ELF-1 (cell line): ENCODE data around the gene MYMX.
"Not testable (repeated sequence)": the region's sequence is repeated elsewhere in the genome, so short reads cannot be mapped to it uniquely, and the experiment has no call there.

Source experiments
- DNase-seq: peaks from one replicate; pipeline ENCODE4 v3.0.0-alpha.2; 2016; ENCODE audit warnings: low read depth, low spot score

Gene MYMX

DNA sequence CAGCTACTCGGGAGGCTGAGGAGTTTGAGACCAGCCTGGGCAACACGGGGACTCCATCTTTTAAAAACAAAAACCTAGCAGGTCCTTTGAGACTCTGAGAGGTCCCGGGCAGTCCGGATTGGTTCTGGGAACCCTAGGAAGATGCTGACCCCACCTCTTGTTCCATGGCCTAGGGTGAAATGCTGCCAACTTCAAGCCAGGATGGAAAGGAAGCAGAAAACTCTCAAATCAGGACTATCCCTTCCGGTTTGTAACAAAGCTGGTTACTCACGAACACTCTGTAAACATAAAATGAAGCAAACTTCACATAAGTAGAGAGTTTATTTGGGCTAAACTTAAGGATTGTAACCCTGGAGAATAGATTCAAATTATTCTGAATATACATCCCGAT is 30.1 kb upstream of the MYMX start:
- no peak for DNase-seq

DNA sequence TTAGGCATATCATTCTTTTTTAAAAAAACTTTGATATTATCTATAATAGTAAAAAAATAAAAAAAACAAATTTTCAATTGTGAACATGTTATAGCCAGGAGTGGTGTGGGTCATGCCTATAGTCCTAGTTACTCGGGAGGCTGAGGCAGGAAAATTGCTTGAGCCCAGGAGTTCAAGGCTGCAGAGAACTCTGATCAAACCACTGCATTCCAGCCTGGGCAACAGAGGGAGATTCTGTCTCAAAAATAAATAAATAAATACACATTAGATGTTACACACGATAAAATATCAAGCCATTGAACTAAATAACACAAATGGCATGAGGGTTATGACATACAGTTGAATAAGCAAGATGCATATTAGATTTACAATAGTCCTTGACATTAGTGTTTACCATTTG is 27.9 kb upstream of the MYMX start:
- DNase-seq: no peak

DNA sequence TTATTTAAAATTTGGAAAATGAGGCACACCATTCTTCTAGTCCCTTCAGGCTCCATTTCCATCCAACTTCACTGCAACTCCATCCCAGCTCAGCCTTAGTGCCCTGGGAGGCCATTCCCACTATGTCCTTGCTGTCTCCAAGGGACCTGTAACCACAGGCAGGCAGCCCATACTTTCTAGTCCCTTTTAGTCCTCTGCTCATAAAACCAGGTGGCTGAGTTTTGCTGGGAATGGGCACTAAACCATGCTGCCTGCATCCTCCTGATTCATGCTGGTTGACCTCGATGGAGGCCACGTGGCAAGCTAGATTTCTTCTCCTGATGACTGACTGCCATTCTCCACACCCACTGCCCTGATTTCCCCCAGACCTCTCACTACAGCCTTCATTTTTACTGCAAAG is 27.5 kb upstream of the MYMX start:
- DNase-seq: no peak

DNA sequence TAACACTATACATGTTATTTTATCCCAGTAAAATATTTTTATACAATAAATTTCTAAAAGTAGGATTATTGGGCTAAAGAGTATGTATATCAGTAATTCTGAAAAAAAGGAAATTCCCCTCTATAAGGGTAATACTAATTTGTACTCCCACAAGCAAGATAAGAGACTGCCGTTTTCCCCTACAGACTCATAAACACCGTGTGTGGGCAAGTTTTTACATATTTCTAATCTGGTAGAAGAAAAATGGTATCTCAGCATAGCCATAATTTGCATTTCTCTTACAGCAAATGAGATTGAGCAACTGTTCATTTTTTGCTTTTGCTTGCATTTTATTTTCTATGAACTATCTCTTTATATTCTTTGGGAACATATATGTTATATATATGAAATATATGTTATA is 26.0 kb upstream of the MYMX start:
- no peak for DNase-seq

DNA sequence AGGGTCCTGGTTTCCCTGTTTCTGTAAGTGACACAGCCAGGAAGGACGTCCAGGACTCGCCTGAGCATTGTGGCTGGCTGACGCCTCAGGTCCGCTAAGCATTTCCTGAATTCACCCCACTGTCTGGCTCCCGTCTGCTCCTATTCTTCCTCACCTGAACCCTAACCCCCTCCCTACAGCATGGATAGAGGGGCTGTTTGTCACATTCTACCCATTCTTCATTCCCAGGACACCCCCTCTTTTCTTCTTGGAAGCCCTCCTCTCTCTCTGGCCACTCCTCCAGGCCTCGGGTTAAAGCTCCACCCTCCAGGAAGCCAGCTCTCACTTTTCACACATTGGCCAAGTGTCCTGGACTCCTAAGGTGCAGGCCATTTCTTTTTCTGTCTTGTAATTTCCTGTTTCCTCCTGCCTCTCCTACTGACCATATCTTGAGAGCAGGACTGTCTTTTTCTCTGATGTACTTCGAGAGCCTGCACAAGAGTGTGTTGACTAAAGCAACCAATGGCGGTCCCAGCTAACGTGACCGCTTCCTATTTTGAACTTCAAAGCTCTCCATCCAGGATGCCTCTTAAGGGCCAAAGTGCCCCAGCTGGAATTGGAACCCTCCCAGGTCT is 24.2 kb upstream of the MYMX start:
- peak; percentile 24 for DNase-seq

DNA sequence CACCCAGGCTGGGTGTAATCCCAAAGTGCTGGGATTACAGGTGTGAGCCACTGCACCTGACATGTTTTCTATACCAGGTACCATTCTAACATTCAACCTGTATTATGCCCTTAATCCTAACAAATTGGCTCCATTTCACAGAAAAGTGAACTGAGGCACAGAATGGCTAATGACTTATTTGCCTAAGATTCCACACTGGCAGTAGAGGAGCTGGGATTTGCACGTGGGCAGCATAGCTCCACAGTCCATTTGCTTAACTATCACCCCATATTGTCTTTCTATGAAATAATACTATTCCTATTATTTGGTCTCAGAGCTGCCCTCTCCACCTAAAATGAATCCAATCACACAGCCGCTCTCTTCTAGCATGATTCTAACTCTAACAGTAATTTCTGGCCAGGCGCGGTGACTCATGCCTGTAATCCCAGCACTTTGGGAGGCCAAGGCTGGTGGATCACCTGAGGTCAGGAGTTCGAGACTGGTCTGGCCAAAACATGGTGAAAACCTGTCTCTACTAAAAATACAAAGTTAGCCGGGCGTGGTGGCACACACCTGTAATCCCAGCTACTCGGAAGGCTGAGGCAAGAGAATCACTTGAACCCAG is 23.3 kb upstream of the MYMX start:
- no peak for DNase-seq

DNA sequence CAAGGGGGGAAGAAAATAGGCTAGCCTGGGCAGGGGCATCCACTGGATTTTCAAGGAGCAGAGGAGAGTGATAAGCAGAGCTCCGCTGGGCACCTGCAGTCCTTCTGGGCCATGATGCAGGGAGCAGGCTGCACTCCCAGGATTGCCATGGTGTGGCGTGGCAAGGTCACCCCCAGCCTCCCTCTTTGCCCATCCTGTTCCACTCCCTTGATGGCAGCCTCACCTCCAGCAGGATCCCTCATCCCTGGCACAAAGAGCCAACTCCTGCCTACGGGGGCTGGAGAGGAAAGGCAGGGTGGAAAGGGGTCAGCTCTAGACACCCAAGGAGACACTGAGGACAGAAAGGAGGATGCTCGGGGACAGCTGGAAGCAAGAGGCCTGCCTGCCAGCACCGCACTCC is 22.4 kb upstream of the MYMX start:
- DNase-seq: no peak

DNA sequence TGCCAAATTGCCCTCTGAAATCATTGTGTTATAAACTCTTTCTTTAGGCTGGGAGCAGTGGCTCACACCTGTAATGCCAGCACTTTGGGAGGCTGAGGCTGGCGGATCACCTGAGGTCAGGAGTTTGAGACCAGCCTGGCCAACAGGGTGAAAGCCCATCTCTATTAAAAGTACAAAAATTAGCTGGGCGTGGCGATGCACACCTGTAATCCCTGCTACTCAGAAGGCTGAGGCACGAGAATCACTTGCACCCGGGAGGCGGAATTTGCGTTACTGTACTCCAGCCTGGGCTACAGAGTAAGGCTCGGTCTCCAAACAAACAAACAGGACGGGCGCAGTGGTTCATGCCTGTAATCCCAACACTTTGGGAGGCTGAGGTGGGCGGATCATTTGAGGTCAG is 20.4 kb upstream of the MYMX start:
- DNase-seq: not testable (repeated sequence)

DNA sequence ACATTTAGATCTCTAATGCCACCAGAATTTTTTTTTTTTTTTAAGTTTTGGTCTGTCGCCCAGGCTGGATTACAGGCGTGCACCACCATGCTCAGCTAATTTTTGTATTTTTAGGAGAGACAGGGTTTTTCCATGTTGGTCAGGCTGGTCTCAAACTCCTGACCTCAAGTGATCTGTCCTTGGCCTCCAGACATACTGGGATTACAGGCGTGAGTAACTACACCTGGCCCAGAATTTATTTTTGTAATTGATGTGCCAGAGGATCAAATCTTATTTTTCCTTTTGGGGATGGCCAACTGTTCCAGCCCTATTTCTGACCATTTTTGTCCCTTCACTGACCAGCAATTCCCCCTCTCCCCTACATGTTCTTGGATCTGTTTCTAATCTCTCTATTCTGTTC is 18.0 kb upstream of the MYMX start:
- no peak for DNase-seq

DNA sequence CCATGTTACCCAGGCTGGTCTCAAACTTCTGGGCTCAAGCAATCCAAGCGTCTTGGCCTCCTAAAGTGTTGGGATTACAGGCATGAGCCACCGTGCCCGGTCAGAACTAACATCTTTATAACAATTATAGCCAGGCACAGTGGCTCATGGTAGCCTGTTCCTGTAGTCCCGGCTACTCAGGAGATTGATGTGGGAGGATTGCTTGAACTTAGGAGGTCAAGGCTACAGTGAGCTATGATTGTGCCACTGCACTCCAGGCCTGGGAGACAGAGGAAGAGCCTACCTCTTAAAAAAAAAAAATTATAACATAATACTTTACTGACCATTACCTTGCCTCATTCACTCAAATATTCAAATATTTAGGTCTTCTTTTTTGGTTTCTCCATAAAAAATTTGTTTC is 16.8 kb upstream of the MYMX start:
- DNase-seq: no peak

DNA sequence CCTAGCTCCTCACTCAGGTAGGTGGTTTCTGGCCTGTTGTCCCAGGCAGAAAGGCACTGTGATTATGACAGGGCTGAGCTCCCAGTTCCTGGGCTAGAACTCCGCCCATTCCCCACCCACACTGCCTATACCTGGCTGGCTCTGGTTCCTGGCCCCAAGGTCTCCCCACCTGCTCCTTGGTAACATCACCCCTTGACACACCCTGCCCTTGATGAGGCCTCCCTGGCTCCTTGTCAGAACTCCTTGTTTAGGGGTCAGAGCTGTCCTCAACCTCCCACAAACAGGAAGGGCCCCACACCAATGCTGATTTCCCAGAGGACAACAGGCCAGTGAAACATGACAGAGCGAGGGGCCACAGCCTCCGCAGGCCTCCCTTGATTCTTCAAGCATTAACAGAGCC is 15.5 kb upstream of the MYMX start:
- no peak for DNase-seq

DNA sequence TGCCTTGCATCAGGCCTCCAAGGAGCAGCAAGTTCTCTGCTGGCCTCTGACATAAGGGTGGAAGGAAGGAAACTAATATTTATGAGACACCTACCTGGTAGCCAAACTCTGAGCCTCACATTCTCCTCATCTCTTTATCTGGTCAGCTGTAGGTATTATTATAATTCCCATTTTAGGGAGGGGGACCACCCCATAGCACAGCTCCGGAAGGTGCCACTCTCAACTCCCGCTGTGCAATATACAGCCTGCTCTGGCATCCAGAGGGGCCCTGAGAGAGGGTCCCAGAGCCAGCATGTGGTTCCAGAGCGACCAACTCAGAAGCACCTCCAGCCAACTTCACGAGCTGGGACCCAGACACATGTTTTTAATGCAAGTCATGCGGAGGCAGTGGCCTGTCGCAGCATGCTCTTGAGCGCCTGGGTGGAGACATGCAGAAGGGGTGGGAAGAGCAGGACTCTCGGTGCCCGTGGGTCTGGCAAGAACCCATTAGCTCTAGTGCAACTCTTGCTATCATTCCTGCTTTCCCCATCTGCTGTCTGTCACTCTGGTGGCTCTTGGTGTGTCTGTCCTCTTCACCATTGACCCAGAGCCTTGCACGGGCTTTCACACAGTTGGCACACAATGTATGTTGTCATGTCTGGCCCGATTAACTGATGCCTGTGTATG is 15.0 kb upstream of the MYMX start:
- DNase-seq: peak; percentile 19

DNA sequence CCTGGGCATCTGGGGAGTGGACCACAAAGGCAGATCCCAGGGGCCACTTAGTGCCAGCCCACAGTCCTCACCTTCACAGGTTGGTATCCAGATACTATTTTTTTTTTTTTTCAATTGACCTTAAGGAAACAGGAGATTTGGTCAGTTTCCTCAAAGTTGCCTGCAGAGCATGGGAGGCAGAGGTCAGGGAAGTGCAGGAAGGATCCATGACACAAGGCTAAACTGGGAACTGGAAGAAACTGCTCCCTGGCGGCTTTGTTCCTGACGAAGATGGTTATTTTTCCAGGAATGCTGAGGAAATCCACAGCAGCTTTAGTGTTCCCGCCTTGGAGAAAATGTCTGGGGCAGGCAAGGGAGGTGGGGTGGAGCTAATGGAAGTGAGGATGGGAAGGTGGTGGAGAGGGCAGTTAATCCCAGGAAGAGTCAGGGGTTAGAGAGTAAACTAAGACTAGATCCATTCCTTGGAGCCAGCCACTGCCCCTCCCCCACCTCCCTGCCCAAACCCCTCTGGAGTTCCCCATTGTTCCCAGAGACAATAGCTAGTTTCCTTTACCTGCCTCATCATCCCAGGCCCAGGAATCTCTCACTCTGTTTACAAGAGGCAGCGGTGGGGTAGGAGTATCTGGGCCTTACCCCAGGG is 14.3 kb upstream of the MYMX start:
- peak; percentile 88 for DNase-seq

DNA sequence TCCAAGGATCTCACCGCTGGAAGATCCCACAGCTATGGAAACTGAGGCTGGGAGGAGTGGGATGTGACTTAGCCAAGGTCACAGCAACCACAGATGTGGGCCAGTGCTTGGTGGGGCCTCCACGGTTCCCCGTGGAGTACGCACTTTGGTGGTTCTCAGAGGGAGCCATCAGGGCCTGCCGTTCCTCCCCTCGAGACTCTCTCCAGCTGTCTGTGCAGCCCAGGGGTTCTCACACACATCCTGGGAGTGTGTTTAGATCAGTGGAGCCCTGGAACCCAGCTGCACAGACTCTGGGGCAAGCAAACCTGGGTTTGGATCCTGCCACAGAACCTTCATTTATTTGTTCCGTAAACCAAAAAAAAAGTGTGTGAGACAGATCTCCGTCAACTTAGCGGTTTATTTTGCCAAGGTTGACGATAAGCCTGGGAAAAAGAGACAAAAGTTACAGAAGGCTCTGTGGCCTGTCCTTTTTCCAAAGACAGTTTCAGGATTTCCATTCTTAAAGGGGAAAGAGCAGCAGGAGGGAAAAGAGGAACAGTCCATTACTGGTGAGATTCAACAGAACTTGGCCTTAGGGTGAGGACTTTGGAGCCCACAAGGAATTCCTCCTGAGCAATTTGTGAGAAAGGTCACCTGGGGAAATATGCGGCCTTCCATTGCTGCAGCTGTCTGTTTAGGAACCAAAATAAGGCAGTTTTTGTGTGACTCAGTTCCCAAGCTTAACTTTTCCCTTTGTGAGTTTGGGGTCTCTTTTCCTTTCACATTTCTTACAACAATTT is 13.6 kb upstream of the MYMX start:
- DNase-seq: peak; percentile 73

DNA sequence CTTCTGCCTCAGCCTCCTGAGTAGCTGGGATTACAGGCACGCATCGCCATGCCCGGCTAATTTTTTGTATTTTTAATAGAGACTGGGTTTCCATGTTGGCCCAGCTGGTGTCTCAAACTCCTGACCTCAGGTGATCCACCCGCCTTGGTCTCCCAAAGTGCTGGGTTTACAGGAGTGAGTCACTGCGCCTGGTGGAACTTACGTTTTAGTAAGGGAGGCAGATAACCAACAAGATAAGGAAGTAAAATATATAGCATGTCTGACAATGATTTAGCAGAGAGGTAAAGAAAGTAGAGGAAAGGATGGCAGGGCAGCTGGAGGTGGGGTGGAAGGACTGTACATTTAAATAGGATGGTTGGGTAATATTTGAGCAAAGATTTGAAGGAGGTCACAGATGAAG is 12.8 kb upstream of the MYMX start:
- DNase-seq: peak; percentile 26

DNA sequence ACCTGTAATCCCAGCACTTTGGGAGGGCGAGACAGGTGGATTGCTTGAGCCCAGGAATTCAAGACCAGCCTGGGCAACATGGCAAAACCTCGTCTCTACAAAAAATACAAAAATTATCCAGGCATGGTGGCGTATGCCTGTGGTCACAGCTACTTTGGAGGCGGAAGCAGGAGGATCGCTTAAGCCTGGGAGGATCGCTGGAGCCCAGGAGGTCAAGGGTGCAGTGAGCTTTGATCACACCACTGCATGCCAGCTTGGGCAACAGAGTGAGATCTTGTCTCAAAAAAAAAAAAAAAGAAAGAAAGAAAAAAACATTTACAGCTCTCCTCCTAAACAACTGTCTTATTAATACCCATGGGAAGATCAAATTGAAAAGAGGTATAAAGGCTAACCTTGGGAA is 8.8 kb upstream of the MYMX start:
- DNase-seq: no peak

DNA sequence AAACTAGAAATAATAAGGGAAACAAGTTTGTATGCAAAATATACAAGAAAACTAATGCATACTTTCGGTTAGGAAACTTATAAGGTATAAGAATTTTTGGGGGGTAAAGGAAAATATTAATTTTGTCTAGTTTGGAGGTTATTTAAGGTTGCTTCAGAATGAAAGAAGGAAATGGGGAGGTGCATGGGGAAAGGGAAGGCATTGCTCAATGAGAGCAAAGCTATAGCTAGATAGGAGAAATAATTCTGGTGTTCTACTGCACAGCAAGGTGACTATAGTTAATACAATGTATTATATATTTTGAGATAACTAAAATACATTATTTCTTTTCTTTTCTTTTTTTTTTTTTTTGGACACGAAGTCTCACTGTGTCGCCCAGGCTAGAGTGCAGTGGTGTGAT is 5.4 kb upstream of the MYMX start:
- DNase-seq: no peak

DNA sequence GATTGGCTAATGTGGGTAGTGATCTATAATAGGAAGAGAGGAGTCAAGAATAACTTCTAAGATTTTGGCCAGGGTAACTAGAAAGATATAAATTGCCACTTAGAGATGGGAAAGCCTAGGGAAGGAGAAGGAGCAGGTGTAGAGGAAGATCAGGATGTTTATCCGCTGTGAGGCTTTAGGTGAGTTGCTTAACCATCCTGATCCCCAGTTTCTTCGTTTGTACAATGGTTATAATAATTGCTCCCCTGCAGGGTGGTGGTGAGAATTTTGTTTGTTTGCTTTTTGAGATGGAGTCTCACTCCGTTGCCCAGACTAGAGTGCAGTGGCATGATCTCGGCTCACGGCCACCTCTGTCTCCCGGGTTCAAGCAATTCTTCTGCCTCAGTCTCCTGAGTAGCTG is 2.4 kb upstream of the MYMX start:
- DNase-seq: no peak

DNA sequence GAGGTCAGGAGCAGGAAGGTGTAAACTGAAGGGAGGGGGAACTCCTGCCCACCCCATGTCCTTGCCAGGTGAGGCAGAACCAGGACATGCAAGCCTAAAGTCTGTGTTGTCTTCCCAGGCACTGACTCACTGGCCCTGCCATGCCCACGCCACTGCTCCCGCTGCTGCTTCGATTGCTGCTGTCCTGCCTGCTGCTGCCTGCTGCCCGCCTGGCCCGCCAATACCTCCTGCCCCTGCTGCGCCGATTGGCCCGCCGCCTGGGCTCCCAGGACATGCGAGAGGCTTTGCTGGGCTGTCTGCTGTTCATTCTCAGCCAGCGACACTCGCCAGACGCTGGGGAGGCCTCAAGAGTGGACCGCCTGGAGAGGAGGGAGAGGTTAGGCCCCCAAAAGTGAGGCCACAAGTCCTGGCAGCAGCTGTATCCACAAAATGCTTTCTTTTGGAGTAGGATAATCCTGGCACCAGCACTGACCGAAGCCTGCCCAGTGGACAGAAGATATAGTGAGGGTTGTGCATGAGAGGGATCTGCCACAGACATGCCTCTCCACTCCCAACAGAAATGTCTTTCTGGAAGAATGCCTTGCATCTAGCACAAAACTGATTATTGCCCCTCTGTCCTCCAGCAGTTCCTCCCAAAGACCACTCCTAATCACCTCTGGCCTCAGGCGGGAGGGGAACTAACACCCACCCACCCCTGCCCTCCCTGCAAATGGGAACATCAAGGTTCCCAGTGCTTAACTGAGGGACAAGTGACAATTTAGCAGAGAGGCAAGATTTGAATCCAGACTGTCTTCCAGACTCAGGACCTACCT is 812 bp downstream of the MYMX start:
- DNase-seq: peak; percentile 77

DNA sequence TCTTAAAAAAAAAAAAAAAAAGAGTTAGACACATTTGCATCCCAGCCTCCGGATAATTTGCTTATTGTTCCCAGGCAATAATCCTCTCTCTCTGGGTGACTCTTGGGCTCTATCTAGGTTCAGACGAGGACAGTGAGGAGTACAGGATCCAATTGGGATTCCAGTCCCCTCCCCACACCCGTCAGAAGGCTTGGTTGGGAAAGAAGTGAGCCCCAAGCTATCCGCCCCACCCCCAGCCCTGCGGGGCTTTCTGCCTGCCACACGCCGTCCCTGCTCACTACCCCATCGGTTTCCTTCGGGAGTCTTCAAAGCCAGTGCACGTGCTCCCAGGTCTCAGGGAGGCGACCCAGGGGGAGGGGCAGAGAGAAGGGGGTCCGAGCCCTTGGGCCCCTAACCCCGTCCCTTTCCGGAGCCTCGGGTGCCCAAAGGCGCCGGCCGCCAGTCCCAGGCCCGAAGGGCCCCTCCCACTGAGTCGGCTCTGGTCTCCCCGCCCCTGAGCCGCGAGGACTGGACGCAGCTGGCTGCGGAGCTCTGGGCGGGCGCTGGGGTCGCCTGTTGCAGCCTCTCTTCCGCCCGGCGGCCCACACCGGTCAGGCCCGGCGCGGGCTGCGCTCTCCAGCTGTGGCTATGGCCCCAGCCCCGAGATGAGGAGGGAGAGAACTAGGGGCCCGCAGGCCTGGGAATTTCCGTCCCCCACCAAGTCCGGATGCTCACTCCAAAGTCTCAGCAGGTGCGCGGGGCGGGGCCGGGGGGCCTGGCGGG is 2.5 kb downstream of the MYMX start:
- peak; percentile 96 for DNase-seq
